SK-N-SH (cell line): Measurements from ENCODE around the gene RPS6KL1. TPM values are rescaled to one million over a fixed set of nuclear protein-coding genes. Genes with fewer than 3 reads are reported as not detected.

Experiments used
- CTCF ChIA-PET: fragments of 300-600, 350-600 bp; formaldehyde crosslinking; extraction: SDS; loops from one replicate; lab custom pipeline; 2021; lab: Yijun Ruan, JAX
- POLR2A ChIA-PET: fragments of 350-600 bp; sonication (Branson Sonifier 250); formaldehyde crosslinking; extraction: SDS; loops from one replicate; lab custom pipeline; 2020; ENCODE audit warnings: antibody characterized with exemption, inconsistent platforms; lab: Yijun Ruan, JAX
- DNase-seq: peaks from one replicate; pipeline ENCODE4 v3.0.0; 2012
- H2AFZ ChIP-seq: fragments of 200-600 bp; sonication (generic); 2 replicates; pipeline ENCODE4 v1.8.1; 2016; ENCODE audit warnings: antibody characterized with exemption, mild to moderate bottlenecking, low read depth
- H3F3A ChIP-seq: fragments of 200-600 bp; sonication (generic); replicated peaks from 2 replicates; pipeline ENCODE3; 2016; ENCODE audit warnings: antibody characterized with exemption, mild to moderate bottlenecking; ENCODE audit not compliant: insufficient read depth
- H3K27ac ChIP-seq, 2 experiments: fragments of 200-500 bp in 1 of 2; fragments of 200-600 bp in 1 of 2; sonication (Bioruptor generic) in 1 of 2; sonication (generic), shearing (Covaris generic) in 1 of 2; 2 replicates each; pipeline versions ENCODE4 v1.5.1 to v1.6.1; 2014 to 2016; ENCODE audit warnings: low read depth in 2 of 2, inconsistent platforms in 1 of 2, low read length in 1 of 2, mild to moderate bottlenecking in 1 of 2, mixed read lengths in 1 of 2
- H3K27me3 ChIP-seq: fragments of 200-600 bp; sonication (generic), shearing (Covaris generic); 2 replicates; pipeline ENCODE4 v1.6.1; 2016; ENCODE audit warnings: mixed run types; ENCODE audit not compliant: insufficient read depth
- H3K36me3 ChIP-seq, 2 experiments: fragments of 200-500 bp in 1 of 2; fragments of 200-600 bp in 1 of 2; sonication (Bioruptor generic) in 1 of 2; sonication (generic) in 1 of 2; replicated peaks in 1 of 2; 2 replicates each; pipeline versions ENCODE3 to v1.5.1; 2014 to 2016; ENCODE audit warnings: low read length in 1 of 2, mild to moderate bottlenecking in 1 of 2; ENCODE audit not compliant: insufficient read depth in 2 of 2, control insufficient read depth in 1 of 2
- H3K4me1 ChIP-seq, 2 experiments: fragments of 200-500 bp in 1 of 2; fragments of 200-600 bp in 1 of 2; sonication (Bioruptor generic) in 1 of 2; sonication (generic), shearing (Covaris generic) in 1 of 2; 2 replicates each; pipeline versions ENCODE4 v1.5.1 to v1.6.1; 2014 to 2016; ENCODE audit warnings: low read depth in 1 of 2, low read length in 1 of 2, mixed run types in 1 of 2; ENCODE audit not compliant: insufficient read depth in 2 of 2, control insufficient read depth in 1 of 2
- H3K4me2 ChIP-seq: fragments of 200-600 bp; sonication (generic), shearing (Covaris generic); 2 replicates; pipeline ENCODE4 v1.6.1; 2017; ENCODE audit warnings: mixed run types
- H3K4me3 ChIP-seq, 2 experiments: fragments of 200-500 bp in 1 of 2; fragments of 200-600 bp in 1 of 2; sonication (Bioruptor generic) in 1 of 2; sonication (generic), shearing (Covaris generic) in 1 of 2; 2 replicates each; pipeline versions ENCODE4 v1.5.1 to v1.8.1; 2014 to 2016; ENCODE audit warnings: low read depth in 2 of 2, inconsistent platforms in 1 of 2, low read length in 1 of 2, mild to moderate bottlenecking in 1 of 2, mixed read lengths in 1 of 2, moderate library complexity in 1 of 2
- H3K79me2 ChIP-seq: fragments of 200-600 bp; sonication (generic); 2 replicates; pipeline ENCODE4 v1.8.1; 2017; ENCODE audit warnings: mild to moderate bottlenecking; ENCODE audit not compliant: insufficient read depth
- H3K9ac ChIP-seq: fragments of 200-600 bp; sonication (generic); 2 replicates; pipeline ENCODE4 v1.6.1; 2017; ENCODE audit warnings: mixed run types
- H3K9me2 ChIP-seq: fragments of 200-600 bp; sonication (generic); 2 replicates; pipeline ENCODE4 v1.6.1; 2017; ENCODE audit warnings: mixed run types
- H3K9me3 ChIP-seq: fragments of 200-600 bp; sonication (generic); 2 replicates; pipeline ENCODE4 v1.6.1; 2017; ENCODE audit warnings: mixed run types, mild to moderate bottlenecking, moderate library complexity
- H4K20me1 ChIP-seq: fragments of 200-600 bp; sonication (generic); 2 replicates; pipeline ENCODE4 v1.6.1; 2017; ENCODE audit warnings: mild to moderate bottlenecking, mixed run types; ENCODE audit not compliant: insufficient read depth
- CTCF ChIP-seq: fragments of 200-600 bp; sonication (generic); IDR thresholded peaks from 2 replicates; pipeline ENCODE4 v1.6.1; 2017; ENCODE audit warnings: antibody characterized with exemption, mild to moderate bottlenecking, moderate library complexity
- ELF1 ChIP-seq: IDR thresholded peaks from 2 replicates; pipeline ENCODE4 v1.4.0; 2012
- FOSL2 ChIP-seq: IDR thresholded peaks from 2 replicates; pipeline ENCODE4 v1.4.0; 2012; ENCODE audit warnings: low read depth, mild to moderate bottlenecking, moderate library complexity, borderline replicate concordance
- FOXJ3 ChIP-seq: sonication (generic); formaldehyde crosslinking; IDR thresholded peaks from 2 replicates; pipeline ENCODE4 v1.5.1; 2020; ENCODE audit warnings: mild to moderate bottlenecking, missing genetic modification reagents
- GATA2 ChIP-seq: sonication (generic); formaldehyde crosslinking; IDR thresholded peaks from 2 replicates; pipeline ENCODE4 v1.5.0; 2020; ENCODE audit warnings: mild to moderate bottlenecking, missing genetic modification reagents
- MAX ChIP-seq: IDR thresholded peaks from 2 replicates; pipeline ENCODE4 v1.4.0; 2012; ENCODE audit warnings: low read depth
- MXI1 ChIP-seq: IDR thresholded peaks from 2 replicates; pipeline ENCODE4 v1.6.1; 2012; ENCODE audit warnings: mild to moderate bottlenecking, low read depth, low read length, improper control_type of control experiment
- NFIC ChIP-seq: IDR thresholded peaks from 2 replicates; pipeline ENCODE4 v1.4.0; 2012; ENCODE audit warnings: borderline replicate concordance
- RAD21 ChIP-seq: IDR thresholded peaks from 2 replicates; pipeline ENCODE4 v1.6.1; 2012; ENCODE audit warnings: mild to moderate bottlenecking, low read length
- REST ChIP-seq: IDR thresholded peaks from 2 replicates; pipeline ENCODE4 v1.6.1; 2012; ENCODE audit warnings: mild to moderate bottlenecking, low read depth, low read length, moderate library complexity
- SIN3A ChIP-seq: IDR thresholded peaks from 2 replicates; pipeline ENCODE4 v1.6.1; 2012; ENCODE audit warnings: low read depth, mild to moderate bottlenecking, low read length, moderate library complexity, borderline replicate concordance
- TCF12 ChIP-seq: IDR thresholded peaks from 2 replicates; pipeline ENCODE4 v1.4.0; 2012
- TEAD4 ChIP-seq: IDR thresholded peaks from 2 replicates; pipeline ENCODE4 v1.4.0; 2012; ENCODE audit warnings: mild to moderate bottlenecking, borderline replicate concordance; ENCODE audit not compliant: insufficient read depth
- USF2 ChIP-seq: fragments of 150-350 bp; IDR thresholded peaks from 2 replicates; pipeline ENCODE4 v1.6.1; 2017; ENCODE audit warnings: antibody characterized with exemption, low read length, low read depth, borderline replicate concordance
- YY1 ChIP-seq: IDR thresholded peaks from 2 replicates; pipeline ENCODE4 v1.4.0; 2012; ENCODE audit warnings: low read depth, mild to moderate bottlenecking
- ZBTB33 ChIP-seq: IDR thresholded peaks from 2 replicates; pipeline ENCODE4 v1.4.0; 2012; ENCODE audit warnings: low read depth, borderline replicate concordance
- WGBS: methylation state at CpG from one replicate; pipeline ENCODE4 v1.1.6; 2017; ENCODE audit warnings: low lambda C conversion rate; 5-methylcytosine and 5-hydroxymethylcytosine counted together
- polyA plus RNA-seq, 3 experiments: library from polyadenylated mRNA; depleted of rRNA; stranded (reverse); fragments of >200 nt; gene quantifications; 2 replicates each; pipeline ENCODE4 v1.2.3, GENCODE V29; 2012

RPS6KL1 gene
- polyA plus RNA-seq, 1 of the 3 experiments (the other 2 are of a cell fraction) = 2.5 TPM

GRCh38 chr14:74919421-74920165 is 3.5 kb downstream of the RPS6KL1 start:
- Histone ChIP-seq H3K79me2 (no peaks in the 10 kb centered on the region), H3K9me2 (no peaks in the 10 kb centered on the region), H3K9ac (no peak overlapping the region), H3K27ac (no peak overlapping the region), H3K27me3 (no peaks in the 10 kb centered on the region), H3K4me3 (no peak overlapping the region), H2AFZ (no peak overlapping the region), H4K20me1 (no peaks in the 10 kb centered on the region), H3K4me2 (no peak overlapping the region), H3K4me1 (no peaks in the 10 kb centered on the region; a peak in 1 of 4 replicates), H3K36me3 (no peaks in the 10 kb centered on the region), H3F3A (no peaks in the 10 kb centered on the region), H3K9me3 (no peaks in the 10 kb centered on the region)
- POLR2A ChIA-PET = no interaction called here
- TF ChIP-seq TCF12 = no peak
- no peak for TF ChIP-seq MAX
- TF ChIP-seq USF2 = no peak
- no peak for TF ChIP-seq SIN3A
- no peak for TF ChIP-seq YY1
- TF ChIP-seq MXI1 = no peak
- TF ChIP-seq NFIC = no peak
- no peak for TF ChIP-seq ELF1
- TF ChIP-seq FOXJ3 (CRISPR knock-in tag) = no peak
- TF ChIP-seq CTCF = no peak
- DNase-seq = no peak
- WGBS = 79% methylated on average over 15 of the region's 22 CpGs
- CTCF ChIA-PET = interaction anchor here (1.1 to 3.3 kb wide), 2 partner anchors 13 to 58 kb away, joined by 4 to 17 read pairs; no protein-coding TSS in a partner anchor

- Histone ChIP-seq H2AFZ (no peak overlapping the region), H3K9ac (no peak overlapping the region), H3K27me3 (no peaks in the 10 kb centered on the region), H3K79me2 (no peaks in the 10 kb centered on the region), H3K36me3 (no peaks in the 10 kb centered on the region), H3K27ac (no peak overlapping the region), H3K9me2 (no peaks in the 10 kb centered on the region), H3K4me1 (no peaks in the 10 kb centered on the region; a peak in 1 of 4 replicates), H3K4me3 (no peak overlapping the region), H4K20me1 (no peaks in the 10 kb centered on the region), H3F3A (no peaks in the 10 kb centered on the region), H3K9me3 (no peaks in the 10 kb centered on the region), H3K4me2 (no peak overlapping the region)
- ChIA-PET POLR2A (no interaction called here), CTCF (interaction anchor here (0.7 to 2.7 kb wide), 5 partner anchors 13 to 172 kb away, joined by 3 to 16 read pairs (median 4); no protein-coding TSS in a partner anchor)
- WGBS = 97% methylated on average over 9 of the region's 9 CpGs
- TF ChIP-seq FOSL2 (no peak), ZBTB33 (no peak), REST (no peak), FOXJ3 (CRISPR knock-in tag) (no peak), RAD21 (no peak), TEAD4 (no peak), GATA2 (no peak)
- no peak for DNase-seq
Observed at GRCh38 chr14:74918380-74918779, 4.7 kb downstream of the RPS6KL1 start.
